H1 (cell line): ENCODE results near the gene SPRN. TPM values are rescaled to one million over a fixed set of nuclear protein-coding genes. Genes with fewer than 3 reads are reported as not detected.

ENCODE experiments used
- CTCF ChIA-PET: fragments of 300-600 bp; sonication (Branson Sonifier 250); formaldehyde crosslinking; loops from one replicate; lab custom pipeline; 2021; ENCODE audit not compliant: partially characterized antibody; lab: Charles Lee
- POLR2A ChIA-PET: fragments of 300-600 bp; sonication (Branson Sonifier 250); formaldehyde crosslinking; loops from one replicate; lab custom pipeline; 2021; ENCODE audit warnings: inconsistent platforms; ENCODE audit not compliant: partially characterized antibody; lab: Charles Lee
- DNase-seq, 2 experiments: peaks; one replicate each; pipeline versions ENCODE4 v3.0.0 to v3.0.0-alpha.2; 2010 to 2022; ENCODE audit warnings: low spot score in 2 of 2, low read depth in 1 of 2, mixed read lengths in 1 of 2
- FAIRE-seq: peaks from 2 replicates; lab custom pipeline; 2011; peaks lifted over from hg19 to GRCh38; lab: Jason Lieb, UNC
- H2AFZ ChIP-seq: 2 replicates; pipeline ENCODE4 v1.8.1; 2012; ENCODE audit warnings: low read length, inconsistent platforms
- H2AK5ac ChIP-seq: 2 replicates; pipeline ENCODE4 v1.6.1; 2013; ENCODE audit warnings: low read depth, low read length
- H2BK120ac ChIP-seq: replicated peaks from 2 replicates; pipeline ENCODE3; 2013; ENCODE audit warnings: low read depth, low read length, inconsistent platforms
- H2BK12ac ChIP-seq: 2 replicates; pipeline ENCODE4 v1.6.1; 2013; ENCODE audit warnings: low read depth, low read length
- H2BK15ac ChIP-seq: 2 replicates; pipeline ENCODE4 v1.6.1; 2013; ENCODE audit warnings: low read length
- H2BK20ac ChIP-seq: 2 replicates; pipeline ENCODE4 v1.6.1; 2013; ENCODE audit warnings: low read length
- H2BK5ac ChIP-seq: 2 replicates; pipeline ENCODE4 v1.6.1; 2013; ENCODE audit warnings: low read depth, low read length
- H3K14ac ChIP-seq: 2 replicates; pipeline ENCODE4 v1.6.1; 2013; ENCODE audit warnings: inconsistent platforms; ENCODE audit not compliant: insufficient read length
- H3K18ac ChIP-seq: 2 replicates; pipeline ENCODE4 v1.6.1; 2013; ENCODE audit warnings: low read length; ENCODE audit errors: extremely low read depth
- H3K23ac ChIP-seq: 2 replicates; pipeline ENCODE4 v1.6.1; 2013; ENCODE audit warnings: inconsistent platforms; ENCODE audit not compliant: insufficient read length
- H3K23me2 ChIP-seq: 2 replicates; pipeline ENCODE4 v1.6.1; 2013; ENCODE audit warnings: low read depth, low read length
- H3K27ac ChIP-seq: 2 replicates; pipeline ENCODE4 v1.6.1; 2011; ENCODE audit warnings: low read depth, low read length, inconsistent platforms
- H3K27me3 ChIP-seq, 4 experiments: replicated peaks in 1 of 4; 1 replicate in 1 of 4; 2 replicates in 3 of 4; pipeline versions ENCODE4 v1.6.1 to v1.8.1; 2011 to 2013; ENCODE audit warnings: low read length in 3 of 4, mild to moderate bottlenecking in 3 of 4, inconsistent platforms in 2 of 4, mixed read lengths in 2 of 4, moderate library complexity in 1 of 4; ENCODE audit not compliant: control insufficient read depth in 3 of 4, insufficient read depth in 3 of 4; ENCODE audit errors: extremely low read depth in 1 of 4
- H3K36me3 ChIP-seq, 4 experiments: 2 replicates each; pipeline versions ENCODE4 v1.6.1 to v1.8.1; 2011 to 2013; ENCODE audit warnings: mild to moderate bottlenecking in 4 of 4, low read length in 3 of 4, moderate library complexity in 2 of 4, control low read depth in 1 of 4, inconsistent platforms in 1 of 4; ENCODE audit not compliant: insufficient read depth in 4 of 4, control insufficient read depth in 2 of 4
- H3K4ac ChIP-seq: replicated peaks from 2 replicates; pipeline ENCODE3; 2013; ENCODE audit warnings: low read length, low read depth, mixed read lengths, inconsistent platforms; ENCODE audit not compliant: insufficient read length
- H3K4me1 ChIP-seq, 4 experiments: replicated peaks in 1 of 4; 1 replicate in 1 of 4; 2 replicates in 3 of 4; pipeline versions ENCODE4 v1.6.1 to v1.8.1; 2011 to 2013; ENCODE audit warnings: low read length in 3 of 4, inconsistent platforms in 2 of 4, mixed read lengths in 1 of 4; ENCODE audit not compliant: insufficient read depth in 4 of 4, control insufficient read depth in 3 of 4
- H3K4me2 ChIP-seq, 2 experiments: 2 replicates each; pipeline versions ENCODE4 v1.6.1 to v1.8.1; 2011 to 2013; ENCODE audit warnings: low read depth in 2 of 2, low read length in 2 of 2, control low read depth in 1 of 2, inconsistent platforms in 1 of 2, mild to moderate bottlenecking in 1 of 2; ENCODE audit not compliant: insufficient read depth in 1 of 2
- H3K4me3 ChIP-seq, 4 experiments: fragments of 200-600, 300-600 bp in 1 of 4; sonication (generic), shearing (Covaris generic), sonication (Bioruptor Twin) in 1 of 4; 2 replicates each; pipeline versions ENCODE4 v1.5.1 to v1.8.1; 2011 to 2016; ENCODE audit warnings: low read length in 4 of 4, low read depth in 3 of 4, control low read depth in 2 of 4, inconsistent platforms in 2 of 4, mild to moderate bottlenecking in 2 of 4, mixed read lengths in 1 of 4, moderate library complexity in 1 of 4; ENCODE audit not compliant: insufficient read depth in 2 of 4; ENCODE audit errors: extremely low read depth in 1 of 4
- H3K56ac ChIP-seq: replicated peaks from 2 replicates; pipeline ENCODE3; 2013; ENCODE audit warnings: low read depth, mild to moderate bottlenecking, mixed read lengths, low read length, inconsistent platforms; ENCODE audit not compliant: insufficient read length
- H3K79me1 ChIP-seq: 2 replicates; pipeline ENCODE4 v1.6.1; 2013; ENCODE audit warnings: low read depth, low read length, control low read depth
- H3K79me2 ChIP-seq, 2 experiments: 2 replicates each; pipeline versions ENCODE4 v1.6.1 to v1.8.1; 2012 to 2013; ENCODE audit warnings: low read length in 2 of 2, mild to moderate bottlenecking in 2 of 2, inconsistent platforms in 1 of 2; ENCODE audit not compliant: insufficient read depth in 2 of 2, control insufficient read depth in 1 of 2
- H3K9ac ChIP-seq, 4 experiments: replicated peaks in 1 of 4; 1 replicate in 1 of 4; 2 replicates in 3 of 4; pipeline versions ENCODE4 v1.6.1 to v1.8.1; 2011 to 2013; ENCODE audit warnings: low read depth in 3 of 4, low read length in 3 of 4, control low read depth in 2 of 4, mild to moderate bottlenecking in 2 of 4, moderate library complexity in 2 of 4, inconsistent platforms in 1 of 4; ENCODE audit errors: extremely low read depth in 1 of 4
- H3K9me3 ChIP-seq, 2 experiments: 2 replicates each; pipeline versions ENCODE4 v1.6.1 to v1.8.1; 2012 to 2013; ENCODE audit warnings: mild to moderate bottlenecking in 2 of 2, moderate library complexity in 2 of 2, control low read depth in 1 of 2, inconsistent platforms in 1 of 2, low read depth in 1 of 2, low read length in 1 of 2, mixed read lengths in 1 of 2; ENCODE audit not compliant: insufficient read depth in 2 of 2
- H4K20me1 ChIP-seq, 2 experiments: replicated peaks in 1 of 2; 2 replicates each; pipeline versions ENCODE3 to v1.8.1; 2011 to 2013; ENCODE audit warnings: inconsistent platforms in 2 of 2, low read length in 2 of 2, mild to moderate bottlenecking in 1 of 2; ENCODE audit not compliant: insufficient read depth in 2 of 2, control insufficient read depth in 1 of 2
- H4K5ac ChIP-seq: 2 replicates; pipeline ENCODE4 v1.6.1; 2013; ENCODE audit warnings: low read length, low read depth, mixed read lengths, inconsistent platforms; ENCODE audit not compliant: insufficient read length
- H4K8ac ChIP-seq: 2 replicates; pipeline ENCODE4 v1.8.0; 2013; ENCODE audit warnings: mild to moderate bottlenecking, moderate library complexity, low read length, inconsistent platforms; ENCODE audit not compliant: insufficient read depth; ENCODE audit errors: extremely low read depth
- H4K91ac ChIP-seq: replicated peaks from 2 replicates; pipeline ENCODE3; 2013; ENCODE audit warnings: low read length, mixed read lengths, inconsistent platforms; ENCODE audit not compliant: insufficient read length
- CEBPB ChIP-seq: IDR thresholded peaks from 2 replicates; pipeline ENCODE4 v1.6.1; 2012; ENCODE audit warnings: low read depth, low read length
- NANOG ChIP-seq: IDR thresholded peaks from 2 replicates; pipeline ENCODE4 v1.6.1; 2011; ENCODE audit warnings: low read length, low read depth, mild to moderate bottlenecking, inconsistent platforms; ENCODE audit not compliant: insufficient read depth, poor library complexity, severe bottlenecking
- POLR2A ChIP-seq, 2 experiments: IDR thresholded peaks; 1 replicate in 1 of 2; 2 replicates in 1 of 2; pipeline ENCODE4 v1.6.1; 2011; ENCODE audit warnings: low read depth in 2 of 2, low read length in 2 of 2, mild to moderate bottlenecking in 2 of 2; ENCODE audit errors: control extremely low read depth in 1 of 2
- POLR2AphosphoS5 ChIP-seq: IDR thresholded peaks from 2 replicates; pipeline ENCODE4 v1.6.1; 2011; ENCODE audit warnings: low read depth, low read length
- SP1 ChIP-seq: IDR thresholded peaks from 2 replicates; pipeline ENCODE4 v1.6.1; 2011; ENCODE audit warnings: low read depth, low read length
- WGBS, 2 experiments: shearing (Covaris generic) in 1 of 2; methylation state at CpG; one replicate each; pipeline versions ENCODE4 v1.1.6 to v1.1.7; 2013 to 2015; ENCODE audit warnings: low lambda C conversion rate in 2 of 2, mixed read lengths in 2 of 2, inconsistent platforms in 1 of 2, low coverage in 1 of 2, missing lambda C conversion rate in 1 of 2; ENCODE audit not compliant: insufficient replicate concordance in 2 of 2, insufficient coverage in 1 of 2, insufficient read length in 1 of 2; ENCODE audit errors: extremely low coverage in 1 of 2, missing lambda C conversion rate in 1 of 2; 5-methylcytosine and 5-hydroxymethylcytosine counted together
- polyA plus RNA-seq, 7 experiments: library from polyadenylated mRNA; depleted of rRNA in 3 of 7; stranded (reverse) in 5 of 7; unstranded in 2 of 7; fragments of >200 nt in 5 of 7; fragments of 200-250 nt in 2 of 7; gene quantifications; 1 replicate in 5 of 7; 2 replicates in 1 of 7; 4 replicates in 1 of 7; pipeline versions ENCODE4 v1.2.1 to v1.2.3, GENCODE V29; 2011 to 2013; ENCODE audit warnings: missing spikeins in 2 of 7, mixed read lengths in 2 of 7
- total RNA-seq: library from RNA; stranded (reverse); fragmentation: NEBNext Ultra II Directional; extraction: Animal tissue kit (Norgen Biotek cat#: 25700); gene quantifications from 2 replicates; pipeline ENCODE4 v1.2.1, GENCODE V29; 2021

The SPRN gene
- total and polyA plus RNA-seq, 2 of the 8 experiments (the other 6 are each of a cell fraction or from before 2014, with no cell fraction given), result 0.23 to 0.24 TPM

GRCh38 chr10:133421336-133422222, 2.8 kb downstream of the SPRN start:
- Histone ChIP-seq H2BK120ac (no peak overlapping the region), H4K8ac (peak overlapping the region; percentile 57; the same call in 1 of the 2 replicates)
- FAIRE-seq, result no peak
- no peak for TF ChIP-seq POLR2A (IDR thresholded peaks at IDR 0.05; ENCODE audit: control extremely low read depth in 1 of 2, low read depth in 2 of 2, low read length in 2 of 2)
- TF ChIP-seq SP1, result no peak
- 0 out of 2 replicates have a peak, but pooled peaks have one; percentile 35 for TF ChIP-seq POLR2AphosphoS5
- TF ChIP-seq NANOG, result no peak
- TF ChIP-seq CEBPB, result no peak
- TF ChIP-seq, all 59 proteins: peak for 1
- CTCF ChIA-PET, result interaction anchor here (1.7 kb wide), 1 partner anchor 70 kb away, joined by 3 read pairs; no protein-coding TSS in a partner anchor
- Histone ChIP-seq H2BK20ac (no peak overlapping the region), H3K56ac (no peak overlapping the region), H3K14ac (no peak overlapping the region), H3K27ac (no peak overlapping the region), H3K18ac (no peak overlapping the region; the same call in 1 of the 2 replicates), H4K91ac (no peak overlapping the region), H2BK15ac (no peak overlapping the region), H3K4me2 (no peak overlapping the region), H4K20me1 (peaks cover 5 to 22% of the 10 kb centered on the region in 2 experiments), H3K23ac (no peak overlapping the region), H4K5ac (no peak overlapping the region), H2AFZ (no peak overlapping the region), H3K9me3 (peaks cover 0 to 3% of the 10 kb centered on the region in 2 experiments; a peak in 1 of 4 replicates), H3K79me1 (no peaks in the 10 kb centered on the region), H3K36me3 (peaks cover 0 to 4% (median 0%) of the 10 kb centered on the region in 4 experiments; a peak in 1 of 8 replicates), H3K4ac (no peak overlapping the region), H2AK5ac (no peak overlapping the region), H2BK12ac (no peak overlapping the region), H3K4me1 (peaks cover 0 to 6% (median 0%) of the 10 kb centered on the region in 4 experiments; a peak in 2 of 7 replicates), H3K9ac (no peak overlapping the region), H3K79me2 (no peaks in the 10 kb centered on the region), H3K4me3 (no peak overlapping the region), H3K27me3 (peaks cover 0 to 8% (median under 1%) of the 10 kb centered on the region in 4 experiments; a peak in 3 of 7 replicates), H3K23me2 (peaks cover 3% of the 10 kb centered on the region; the same call in 1 of the 2 replicates), H2BK5ac (no peak overlapping the region)
- 84% methylated on average over 15 of the region's 17 CpGs; no CpG with 5 or more reads in 1 of the 2 experiments for WGBS, 2 experiments
- POLR2A ChIA-PET, result interaction anchor here (1.4 to 1.9 kb wide), 5 partner anchors 18 to 70 kb away, joined by 3 to 5 read pairs (median 4); partner anchors contain the start of gene MTG1
- no peak for DNase-seq
